Astrocyte (in vitro differentiated cells and primary cell): ENCODE data around the gene GNG2. TPM values are rescaled to one million over a fixed set of nuclear protein-coding genes. Genes with fewer than 3 reads are reported as not detected.

ENCODE experiments used
- DNase-seq: peaks from one replicate; pipeline ENCODE4 v3.0.0-alpha.2; 2010; ENCODE audit warnings: low read depth
- FAIRE-seq: peaks from 2 replicates; lab custom pipeline; 2011; peaks lifted over from hg19 to GRCh38; lab: Jason Lieb, UNC
- H2AFZ ChIP-seq: 2 replicates; pipeline ENCODE4 v1.6.0; 2012; ENCODE audit warnings: low read depth, low read length, inconsistent platforms
- H3K27ac ChIP-seq: 2 replicates; pipeline ENCODE4 v1.5.1; 2011; ENCODE audit warnings: low read depth, low read length, inconsistent platforms
- H3K27me3 ChIP-seq: 2 replicates; pipeline ENCODE4 v1.6.0; 2011; ENCODE audit warnings: low read length, inconsistent platforms; ENCODE audit not compliant: insufficient read depth
- H3K36me3 ChIP-seq: 2 replicates; pipeline ENCODE4 v1.5.1; 2011; ENCODE audit warnings: low read length, inconsistent platforms; ENCODE audit not compliant: insufficient read depth
- H3K4me1 ChIP-seq: 2 replicates; pipeline ENCODE4 v1.5.1; 2011; ENCODE audit warnings: low read length, inconsistent platforms; ENCODE audit not compliant: insufficient read depth
- H3K4me2 ChIP-seq: 2 replicates; pipeline ENCODE4 v1.6.0; 2012; ENCODE audit warnings: low read length, inconsistent platforms
- H3K4me3 ChIP-seq: 2 replicates; pipeline ENCODE4 v1.5.1; 2011; ENCODE audit warnings: low read depth, mild to moderate bottlenecking, low read length, inconsistent platforms; ENCODE audit not compliant: insufficient read depth
- H3K79me2 ChIP-seq: 2 replicates; pipeline ENCODE4 v1.6.0; 2012; ENCODE audit warnings: mild to moderate bottlenecking, low read length, inconsistent platforms; ENCODE audit not compliant: insufficient read depth
- H3K9ac ChIP-seq: 2 replicates; pipeline ENCODE4 v1.6.0; 2012; ENCODE audit warnings: mild to moderate bottlenecking, low read length, inconsistent platforms
- H3K9me3 ChIP-seq: 2 replicates; pipeline ENCODE4 v1.5.1; 2012; ENCODE audit warnings: low read depth, mild to moderate bottlenecking, low read length, inconsistent platforms; ENCODE audit not compliant: insufficient read depth
- H4K20me1 ChIP-seq: 2 replicates; pipeline ENCODE4 v1.6.0; 2012; ENCODE audit warnings: low read length, inconsistent platforms; ENCODE audit not compliant: insufficient read depth
- H3K27ac Mint-ChIP-seq: one replicate; pipeline ENCODE4 v1.8.0; 2021; ENCODE audit warnings: mild to moderate bottlenecking, mixed read lengths; ENCODE audit not compliant: unreplicated experiment
- H3K27me3 Mint-ChIP-seq: one replicate; pipeline ENCODE4 v1.8.0; 2021; ENCODE audit warnings: low read depth, mixed read lengths; ENCODE audit not compliant: unreplicated experiment
- H3K36me3 Mint-ChIP-seq: one replicate; pipeline ENCODE4 v1.8.0; 2021; ENCODE audit warnings: low read depth, mixed read lengths; ENCODE audit not compliant: unreplicated experiment
- H3K4me1 Mint-ChIP-seq: one replicate; pipeline ENCODE4 v1.8.0; 2021; ENCODE audit warnings: low read depth, mixed read lengths; ENCODE audit not compliant: unreplicated experiment
- H3K4me3 Mint-ChIP-seq: one replicate; pipeline ENCODE4 v1.8.0; 2021; ENCODE audit warnings: mild to moderate bottlenecking, moderate library complexity, mixed read lengths; ENCODE audit not compliant: unreplicated experiment
- H3K9me3 Mint-ChIP-seq: one replicate; pipeline ENCODE4 v1.8.0; 2021; ENCODE audit warnings: mild to moderate bottlenecking, mixed read lengths; ENCODE audit not compliant: unreplicated experiment
- CTCF ChIP-seq: IDR thresholded peaks from 2 replicates; pipeline ENCODE4 v1.5.1; 2011; ENCODE audit warnings: low read depth, mild to moderate bottlenecking, inconsistent platforms, low read length, moderate library complexity; ENCODE audit not compliant: insufficient read depth
- EZH2 ChIP-seq: IDR thresholded peaks from 2 replicates; pipeline ENCODE4 v1.6.1; 2012; ENCODE audit warnings: mild to moderate bottlenecking, low read length, inconsistent platforms; ENCODE audit not compliant: insufficient read depth
- total RNA-seq: library from RNA; stranded (reverse); gene quantifications from 2 replicates; pipeline ENCODE4 v1.2.1, GENCODE V29; 2021

The GNG2 gene
- total RNA-seq, 1 donor from 2014 or later: 7.3 TPM

- H3K27me3 Mint-ChIP-seq: no peaks in the 10 kb centered on the region
- H3K9me3 Mint-ChIP-seq: no peaks in the 10 kb centered on the region
- H3K27ac Mint-ChIP-seq: no peak overlapping the region
- H3K4me1 Mint-ChIP-seq: peaks cover 13% of the 10 kb centered on the region
- no peaks in the 10 kb centered on the region for H3K36me3 ChIP-seq
- no peak overlapping the region for H3K4me2 ChIP-seq
- FAIRE-seq (no peak), DNase-seq (no peak)
- H3K4me3 ChIP-seq: no peak overlapping the region
- H4K20me1 ChIP-seq: no peaks in the 10 kb centered on the region
- H3K36me3 Mint-ChIP-seq: no peaks in the 10 kb centered on the region
- no peaks in the 10 kb centered on the region for H3K79me2 ChIP-seq
- H3K4me3 Mint-ChIP-seq: no peak overlapping the region
- no peaks in the 10 kb centered on the region for H3K9me3 ChIP-seq
- peaks cover 11% of the 10 kb centered on the region for H3K4me1 ChIP-seq
- no peaks in the 10 kb centered on the region for H3K27me3 ChIP-seq
- no peak overlapping the region for H2AFZ ChIP-seq
- no peak overlapping the region for H3K9ac ChIP-seq
- TF ChIP-seq EZH2: no peak
- no peak for TF ChIP-seq CTCF
- no peak overlapping the region for H3K27ac ChIP-seq
Observed at GRCh38 chr14:51883232-51883631, 22.8 kb downstream of the GNG2 start.

DNA sequence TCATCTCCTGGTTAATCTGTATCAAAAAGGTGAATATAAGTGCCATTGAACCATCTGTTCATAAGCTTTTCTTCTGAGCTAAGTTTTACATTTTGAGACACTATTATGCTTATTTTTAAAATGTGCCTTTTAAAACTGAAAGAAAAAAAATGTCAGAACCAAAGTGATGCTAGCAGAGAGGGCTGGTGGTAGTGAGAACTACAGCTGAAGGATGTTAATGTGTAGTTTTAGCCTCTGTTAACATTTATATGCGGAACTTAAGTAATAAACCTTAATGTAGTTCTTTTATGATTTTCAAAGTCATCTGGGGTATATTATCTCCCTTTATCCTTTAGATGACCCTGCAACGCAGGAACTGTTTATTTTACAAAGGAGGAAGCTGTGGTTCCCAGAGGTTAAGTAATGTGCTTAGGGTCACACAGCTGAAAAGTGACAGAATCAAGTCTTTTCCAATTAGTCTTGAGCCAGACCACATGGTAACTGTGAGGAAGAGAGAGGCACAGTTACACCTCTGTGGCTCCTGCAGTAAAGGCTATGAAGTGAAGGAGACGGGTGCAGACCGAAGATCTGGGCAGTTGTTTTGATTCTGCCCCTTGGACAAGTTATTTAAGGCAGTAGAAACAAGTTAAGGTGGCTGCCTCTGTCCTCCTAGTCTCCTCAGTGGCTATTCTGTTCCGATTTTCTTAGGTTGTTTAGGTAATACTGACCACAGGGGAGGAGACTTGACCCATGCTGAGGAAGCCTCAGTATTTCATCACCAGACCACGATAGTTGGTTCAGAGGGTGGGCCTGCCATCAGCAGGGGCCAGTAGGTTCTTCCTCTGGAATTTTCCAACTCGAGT, 23.9 kb downstream of the GNG2 start:
- peaks cover 13% of the 10 kb centered on the region for H3K4me1 Mint-ChIP-seq
- FAIRE-seq (peak; percentile 58), DNase-seq (peak; percentile 82)
- H3K36me3 ChIP-seq: no peaks in the 10 kb centered on the region
- no peak overlapping the region for H3K4me3 Mint-ChIP-seq
- H3K27ac Mint-ChIP-seq: no peak overlapping the region
- H2AFZ ChIP-seq: no peak overlapping the region
- H3K79me2 ChIP-seq: no peaks in the 10 kb centered on the region
- H3K36me3 Mint-ChIP-seq: peaks cover 2% of the 10 kb centered on the region
- H3K4me2 ChIP-seq: peak overlapping the region; percentile 68
- no peak overlapping the region for H3K9ac ChIP-seq
- H3K27ac ChIP-seq: no peak overlapping the region
- no peaks in the 10 kb centered on the region for H3K27me3 Mint-ChIP-seq
- H3K4me3 ChIP-seq: no peak overlapping the region
- no peaks in the 10 kb centered on the region for H4K20me1 ChIP-seq
- peaks cover 11% of the 10 kb centered on the region for H3K4me1 ChIP-seq
- TF ChIP-seq EZH2: no peak
- no peak for TF ChIP-seq CTCF
- no peaks in the 10 kb centered on the region for H3K27me3 ChIP-seq
- H3K9me3 ChIP-seq: no peaks in the 10 kb centered on the region
- no peaks in the 10 kb centered on the region for H3K9me3 Mint-ChIP-seq

DNA sequence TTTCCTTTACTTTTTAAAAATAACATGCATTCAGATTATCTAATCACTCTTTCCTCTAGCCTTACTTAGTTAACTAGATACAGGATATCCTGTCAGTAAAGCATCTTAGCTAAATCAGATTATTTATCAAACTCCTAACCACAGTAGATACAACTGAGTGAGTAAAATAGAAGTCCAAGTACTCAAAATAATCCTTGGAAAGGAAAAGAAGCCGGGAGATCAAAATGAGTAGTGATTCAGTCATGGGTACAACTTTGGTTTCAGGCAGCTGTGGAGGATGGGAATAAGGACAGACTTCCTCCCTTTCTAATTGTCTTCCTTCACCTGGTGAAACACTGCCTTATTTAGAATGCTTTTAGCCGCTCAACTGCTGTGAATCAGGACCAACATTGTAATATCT, 29.4 kb downstream of the GNG2 start:
- no peaks in the 10 kb centered on the region for H3K9me3 Mint-ChIP-seq
- TF ChIP-seq CTCF (no peak), EZH2 (no peak)
- Histone ChIP-seq H3K4me1 (peaks cover 7% of the 10 kb centered on the region), H3K9ac (no peak overlapping the region), H3K36me3 (no peaks in the 10 kb centered on the region), H3K79me2 (no peaks in the 10 kb centered on the region), H4K20me1 (no peaks in the 10 kb centered on the region), H3K27ac (no peak overlapping the region), H3K27me3 (no peaks in the 10 kb centered on the region), H3K9me3 (no peaks in the 10 kb centered on the region), H3K4me3 (no peak overlapping the region), H2AFZ (no peak overlapping the region), H3K4me2 (peak overlapping the region; percentile 46)
- FAIRE-seq: no peak
- H3K4me3 Mint-ChIP-seq: peak overlapping the region; percentile 42
- DNase-seq: peak; percentile 59
- no peak overlapping the region for H3K27ac Mint-ChIP-seq
- H3K36me3 Mint-ChIP-seq: peaks cover 2% of the 10 kb centered on the region
- H3K27me3 Mint-ChIP-seq: no peaks in the 10 kb centered on the region
- peaks cover 6% of the 10 kb centered on the region for H3K4me1 Mint-ChIP-seq
